Heart right ventricle (tissue), 16 donors: ENCODE results near the gene EEF2KMT. TPM values are rescaled to one million over a fixed set of nuclear protein-coding genes. Genes with fewer than 3 reads are reported as not detected.
"Not testable (repeated sequence)": the region's sequence is repeated elsewhere in the genome, so short reads cannot be mapped to it uniquely, and the experiment has no call there.

Experiments
- ATAC-seq, 8 donors: fragments of 200-7000 bp; cut with Tn5 transposase; one replicate each; pipeline ENCODE4 v1.9.1; 2020; ENCODE audit warnings: mild to moderate bottlenecking in 8 of 8, moderate library complexity in 8 of 8, moderate number of reproducible peaks in 1 of 8
- DNase-seq, 2 donors: peaks; one replicate each; pipeline ENCODE4 v3.0.0-alpha.2; 2020
- H3K27ac ChIP-seq, 10 donors: fragments of 200-600 bp; sonication (generic) in 2 of 10; one replicate each; pipeline versions ENCODE4 v1.5.0 to v1.8.0; 2020 to 2022; ENCODE audit warnings: mild to moderate bottlenecking in 3 of 10
- H3K27me3 ChIP-seq, 7 donors: fragments of 200-600 bp; one replicate each; pipeline ENCODE4 v1.8.0; 2021 to 2022; ENCODE audit warnings: mild to moderate bottlenecking in 2 of 7
- H3K36me3 ChIP-seq, 9 donors: fragments of 200-600 bp; sonication (generic) in 1 of 9; one replicate each; pipeline versions ENCODE4 v1.5.0 to v1.8.0; 2020 to 2022; ENCODE audit warnings: mild to moderate bottlenecking in 2 of 9
- H3K4me1 ChIP-seq, 9 donors: fragments of 200-600 bp; sonication (generic) in 1 of 9; one replicate each; pipeline versions ENCODE4 v1.5.0 to v1.8.0; 2020 to 2022; ENCODE audit warnings: mild to moderate bottlenecking in 4 of 9
- H3K4me3 ChIP-seq, 10 donors: fragments of 200-600 bp; sonication (generic) in 2 of 10; one replicate each; pipeline versions ENCODE4 v1.5.0 to v1.8.0; 2020 to 2022; ENCODE audit warnings: mild to moderate bottlenecking in 7 of 10, moderate library complexity in 2 of 10
- H3K9me3 ChIP-seq, 11 donors: fragments of 200-600 bp in 10 of 11; sonication (generic) in 2 of 11; one replicate each; pipeline versions ENCODE4 v1.5.0 to v1.8.0; 2013 to 2022; ENCODE audit warnings: mild to moderate bottlenecking in 2 of 11, control low read depth in 1 of 11, moderate library complexity in 1 of 11
- CTCF ChIP-seq, 9 donors: fragments of 200-600 bp; sonication (generic) in 2 of 9; IDR thresholded peaks; one replicate each; pipeline versions ENCODE4 v1.5.0 to v1.8.0; 2021 to 2022; ENCODE audit warnings: antibody characterized with exemption in 9 of 9, mild to moderate bottlenecking in 5 of 9, moderate library complexity in 1 of 9
- WGBS, 2 donors: extraction: QIAGEN DNeasy Blood & Tissue Kit; methylation state at CpG; one replicate each; pipeline ENCODE4 v1.1.7; 2013; ENCODE audit warnings: inconsistent platforms in 1 of 2; 5-methylcytosine and 5-hydroxymethylcytosine counted together
- intact Hi-C, 10 donors: fragments of 100-400 bp; cut with DNase I; formaldehyde crosslinking; loops; one replicate each; pipeline versions ENCODE4 v1.11.1 to v1.14.2; 2022
- long read RNA-seq, 3 donors: library from polyadenylated mRNA; unstranded; transcript quantifications; one replicate each; pipeline ENCODE4 v2.0.0, GENCODE V29; 2020 to 2021
- polyA plus RNA-seq, 2 donors: library from polyadenylated mRNA; stranded (reverse); fragments of 200-250 nt; gene quantifications; one replicate each; pipeline ENCODE4 v1.2.3, GENCODE V29; 2013
- total RNA-seq, 10 donors: library from RNA; stranded (reverse); fragmentation: NEBNext Ultra II Directional in 3 of 10; extraction: Animal tissue kit (Norgen Biotek cat#: 25700) in 3 of 10; gene quantifications; one replicate each; pipeline versions ENCODE4 v1.2.1 to v1.2.4, GENCODE V29; 2021 to 2023
- donor health status: Arrhythmogenic right ventricular cardiomyopathy.
- donor health status: ischemic (EF 13 %, LVEDD 7.1; RV severe dilation, severe dysfunction).
- donor health status: healthy with polysubstance abuse.
- donor health status: DM: no; HTN: yes; CAD: no.
- donor health status: DM: no; HTN: no; CAD: no.
- donor health status: ischemic (EF 25% LVEDD 6.9; RV normal size, moderate dysfunction).
- donor health status: ischemic (EF 25% LVEDD 5.7; RV mildly dilated, moderate dysfunction).
- donor health status: healthy.
- donor health status: DM: yes; HTN: yes; CAD: no.
- donor health status: Ischemic cardiomyopathy.
- donor health status: ischemic (EF 35%, LVEDD 5.7; RV mildly dilated, moderate dysfunction).
- donor health status: nonischemic (EF 11% LVEDD 7.7; RV severe dilation, severe dysfunction).
- donor health status: DM: yes; HTN: yes; CAD: no.
- donor health status: PGD.
- donor health status: ischemic (EF 29% LVEDD 5.4; RV normal size, mild dysfunction).
- donor health status: nonischemic (EF 23%, LVEDD 6.1; RV moderate dilation, normal function).

EEF2KMT gene
- total RNA-seq (10 to 100 TPM in 1 of 10 donors, 1 to 10 TPM in 9; 3.9 to 10.3 (median 6.3) TPM), polyA plus RNA-seq (1 to 10 TPM; 2.6 to 9.2 TPM)
- long read RNA-seq, donor 1, transcript EEF2KMT-202 (7 exons, 2,268 nt) = major isoform, 6 of 14 reads
- long read RNA-seq, donor 1, transcript EEF2KMT-201 (8 exons, 2,390 nt) = major isoform, 6 of 14 reads
- long read RNA-seq, donor 1, partial matches to known transcripts = 0 of 14 reads
- long read RNA-seq, donor 1, other reads (novel, unspliced or antisense) = 2 of 14 reads
- long read RNA-seq, donor 2, transcript EEF2KMT-201 (8 exons, 2,390 nt) = major isoform, 11 of 16 reads
- long read RNA-seq, donor 2, partial matches to known transcripts = 1 of 16 reads
- long read RNA-seq, donor 2, other reads (novel, unspliced or antisense) = 2 of 16 reads
- long read RNA-seq, donor 3, transcript EEF2KMT-202 (7 exons, 2,268 nt) = minor isoform, 6 of 51 reads
- long read RNA-seq, donor 3, transcript EEF2KMT-201 (8 exons, 2,390 nt) = major isoform, 28 of 51 reads
- long read RNA-seq, donor 3, partial matches to known transcripts = 2 of 51 reads
- long read RNA-seq, donor 3, other reads (novel, unspliced or antisense) = 15 of 51 reads

GRCh38 chr16:5097470-5098220, at the start of gene EEF2KMT:
Gene EEF2KMT, minus strand, starts transcription at chr16:5097795. Its CDS starts 56 bp downstream, at chr16:5097739.
- 0% methylated on average over 55 to 67 of the region's 67 CpGs for WGBS, 2 donors
- Histone ChIP-seq H3K4me3 (peak within 1 kb of the TSS; percentile 56 to 97 (median 80)), H3K4me1 (peaks cover 0 to 15% (median 5%) of the 10 kb centered on the region in 9 donors), H3K27ac (peak within 1 kb of the TSS; percentile 8 to 91 (median 84))
- ATAC-seq (peak; percentile 100), DNase-seq (peak; percentile 99 to 100)
- H3K36me3 ChIP-seq, intact Hi-C loops, H3K9me3 ChIP-seq, H3K27me3 ChIP-seq: not testable (repeated sequence)

GRCh38 chr16:5144621-5144956, 47.0 kb upstream of the EEF2KMT start:
- intact Hi-C loops, H3K27ac ChIP-seq, H3K36me3 ChIP-seq, DNase-seq, H3K4me3 ChIP-seq, H3K9me3 ChIP-seq, H3K4me1 ChIP-seq, ATAC-seq: not testable (repeated sequence)
- WGBS, 2 donors = 50 to 65% methylated on average over 1 of the region's 1 CpG
- H3K27me3 ChIP-seq = peaks cover 0 to 11% (median 0%) of the 10 kb centered on the region in 7 donors

- intact Hi-C loops = no loop called here
- DNase-seq (no peak), ATAC-seq (no peak)
- Histone ChIP-seq H3K27ac (no peak overlapping the region), H3K9me3 (no peaks in the 10 kb centered on the region), H3K4me3 (no peak overlapping the region), H3K27me3 (peaks cover 0 to 11% (median 0%) of the 10 kb centered on the region in 7 donors), H3K36me3 (no peaks in the 10 kb centered on the region), H3K4me1 (no peaks in the 10 kb centered on the region)
- no peak for TF ChIP-seq CTCF (IDR thresholded peaks at IDR 0.05)
- WGBS, 2 donors = 80 to 83% methylated on average over 7 of the region's 7 CpGs
These were observed 46.4 kb upstream of the EEF2KMT start for GRCh38 chr16:5143761-5144620.

GRCh38 chr16:5140151-5140550, 42.6 kb upstream of the EEF2KMT start:
- H3K27me3 ChIP-seq = peaks cover 0 to 19% (median 4%) of the 10 kb centered on the region in 7 donors
- H3K9me3 ChIP-seq, H3K27ac ChIP-seq, H3K4me1 ChIP-seq, H3K36me3 ChIP-seq, DNase-seq, intact Hi-C loops, ATAC-seq, H3K4me3 ChIP-seq: not testable (repeated sequence)
- 54 to 63% methylated on average over 7 of the region's 7 CpGs for WGBS, 2 donors

- peaks cover 0 to 12% (median 8%) of the 10 kb centered on the region in 7 donors for H3K27me3 ChIP-seq
- ATAC-seq, H3K27ac ChIP-seq, DNase-seq, intact Hi-C loops, H3K36me3 ChIP-seq, H3K4me1 ChIP-seq, H3K4me3 ChIP-seq, H3K9me3 ChIP-seq: not testable (repeated sequence)
- WGBS, 2 donors = 30 to 36% methylated on average over 13 of the region's 13 CpGs
These were observed 37.3 kb upstream of the EEF2KMT start for GRCh38 chr16:5134739-5135452.

- H3K9me3 ChIP-seq, ATAC-seq, H3K4me1 ChIP-seq, H3K27ac ChIP-seq, H3K4me3 ChIP-seq, DNase-seq, H3K36me3 ChIP-seq, intact Hi-C loops: not testable (repeated sequence)
- H3K27me3 ChIP-seq = peaks cover 0 to 12% (median 8%) of the 10 kb centered on the region in 7 donors
- 54% methylated on average over 13 of the region's 13 CpGs for WGBS, 2 donors
These were observed 35.5 kb upstream of the EEF2KMT start for GRCh38 chr16:5132915-5133600.

- H3K36me3 ChIP-seq, H3K9me3 ChIP-seq, H3K27ac ChIP-seq, H3K27me3 ChIP-seq, intact Hi-C loops, DNase-seq, H3K4me3 ChIP-seq, ATAC-seq, H3K4me1 ChIP-seq: not testable (repeated sequence)
- WGBS, 2 donors = 72 to 83% methylated on average over 3 of the region's 3 CpGs
These were observed 33.9 kb upstream of the EEF2KMT start for GRCh38 chr16:5131467-5132004.

- DNase-seq = peak; percentile 21 to 61
- ATAC-seq, H3K36me3 ChIP-seq, H3K9me3 ChIP-seq, H3K27me3 ChIP-seq, intact Hi-C loops: not testable (repeated sequence)
- 15 to 16% methylated on average over 20 of the region's 20 CpGs for WGBS, 2 donors
- H3K4me3 ChIP-seq = peak overlapping the region in 6 of 10 donors; percentile 10 to 40 (median 34)
- peak overlapping the region in 1 of 10 donors; percentile 34 for H3K27ac ChIP-seq
- H3K4me1 ChIP-seq = peaks cover 0 to 11% (median 7%) of the 10 kb centered on the region in 9 donors
These were observed 19.9 kb upstream of the EEF2KMT start for GRCh38 chr16:5117300-5118087.
